ENCODE data around the gene CYP51A1. TPM values are rescaled to one million over a fixed set of nuclear protein-coding genes. Genes with fewer than 3 reads are reported as not detected.
"Not testable (repeated sequence)": the region's sequence is repeated elsewhere in the genome, so short reads cannot be mapped to it uniquely, and the experiment has no call there.

The CYP51A1 gene
- total RNA-seq, 4 donors from 2014 or later = 34.4 to 62.4 (median 52.3) TPM

GRCh38 chr7:92088266-92088665 is 46.0 kb downstream of the CYP51A1 start:
- no peak overlapping the region for H3K4me3 ChIP-seq (ENCODE audit: low read depth, poor library complexity, severe bottlenecking)
- no peak for DNase-seq (ENCODE audit: low spot score in 2 of 2)
- 90 to 94% methylated on average over 1 of the region's 1 CpG for WGBS, 2 donors
- no peak for TF ChIP-seq POLR2A (IDR thresholded peaks at IDR 0.05)
- no peak for TF ChIP-seq CTCF (IDR thresholded peaks at IDR 0.05)
- intact Hi-C loops (cut with DNase I; ENCODE audit: low total_unique reads) = no loop called here

- DNase-seq (ENCODE audit: low spot score in 2 of 2); H3K4me3 ChIP-seq (ENCODE audit: low read depth, poor library complexity, severe bottlenecking); intact Hi-C loops (cut with DNase I; ENCODE audit: low total_unique reads): not testable (repeated sequence)
- 98% methylated on average over 6 of the region's 6 CpGs for WGBS, 2 donors
These were observed 50.4 kb downstream of the CYP51A1 start for GRCh38 chr7:92083922-92084321.

- DNase-seq (ENCODE audit: low spot score in 2 of 2) = no peak
- TF ChIP-seq CTCF (IDR thresholded peaks at IDR 0.05) (no peak), POLR2A (IDR thresholded peaks at IDR 0.05) (no peak)
- intact Hi-C loops (cut with DNase I; ENCODE audit: low total_unique reads) = no loop called here
- 27 to 40% methylated on average over 1 of the region's 1 CpG for WGBS, 2 donors
- H3K4me3 ChIP-seq (ENCODE audit: low read depth, poor library complexity, severe bottlenecking) = no peak overlapping the region
These were observed 57.8 kb downstream of the CYP51A1 start for GRCh38 chr7:92076509-92076908.

- no peak for DNase-seq (ENCODE audit: low spot score in 2 of 2)
- TF ChIP-seq POLR2A (IDR thresholded peaks at IDR 0.05) = no peak
- intact Hi-C loops (cut with DNase I; ENCODE audit: low total_unique reads) = no loop called here
- 89 to 90% methylated on average over 4 of the region's 4 CpGs for WGBS, 2 donors
- H3K4me3 ChIP-seq (ENCODE audit: low read depth, poor library complexity, severe bottlenecking) = no peak overlapping the region
These were observed 58.7 kb downstream of the CYP51A1 start for GRCh38 chr7:92075455-92076158.

- no peak overlapping the region for H3K4me3 ChIP-seq (ENCODE audit: low read depth, poor library complexity, severe bottlenecking)
- 96 to 98% methylated on average over 3 of the region's 3 CpGs for whole genome bisulfite sequencing, 2 donors
- no peak for DNase-seq (ENCODE audit: low spot score in 2 of 2)
- TF ChIP-seq CTCF (IDR thresholded peaks at IDR 0.05) (no peak), POLR2A (IDR thresholded peaks at IDR 0.05) (no peak)
- intact Hi-C loops (cut with DNase I; ENCODE audit: low total_unique reads) = no loop called here
These were observed 61.6 kb downstream of the CYP51A1 start for GRCh38 chr7:92072708-92073107.

- WGBS, 2 donors = 88 to 93% methylated on average over 1 of the region's 1 CpG
- intact Hi-C loops (cut with DNase I; ENCODE audit: low total_unique reads) = no loop called here
- TF ChIP-seq POLR2A (IDR thresholded peaks at IDR 0.05) = no peak
- TF ChIP-seq CTCF (IDR thresholded peaks at IDR 0.05) = no peak
- DNase-seq (ENCODE audit: low spot score in 2 of 2) = no peak
- no peak overlapping the region for H3K4me3 ChIP-seq (ENCODE audit: low read depth, poor library complexity, severe bottlenecking)
These were observed 62.2 kb downstream of the CYP51A1 start for GRCh38 chr7:92072121-92072520.

- intact Hi-C loops (cut with DNase I; ENCODE audit: low total_unique reads) = no loop called here
- DNase-seq (ENCODE audit: low spot score in 2 of 2) = no peak
- H3K4me3 ChIP-seq (ENCODE audit: low read depth, poor library complexity, severe bottlenecking) = no peak overlapping the region
- WGBS, 2 donors = 88 to 93% methylated on average over 5 of the region's 5 CpGs
- TF ChIP-seq CTCF (IDR thresholded peaks at IDR 0.05) (no peak), POLR2A (IDR thresholded peaks at IDR 0.05) (no peak)
These were observed 63.2 kb downstream of the CYP51A1 start for GRCh38 chr7:92071032-92071431.
